ENCODE measurements around the gene ZNF608.
A peak's percentile ranks its signal among the peaks of the same experiment; 100 is the strongest.

ZNF608 gene

DNA sequence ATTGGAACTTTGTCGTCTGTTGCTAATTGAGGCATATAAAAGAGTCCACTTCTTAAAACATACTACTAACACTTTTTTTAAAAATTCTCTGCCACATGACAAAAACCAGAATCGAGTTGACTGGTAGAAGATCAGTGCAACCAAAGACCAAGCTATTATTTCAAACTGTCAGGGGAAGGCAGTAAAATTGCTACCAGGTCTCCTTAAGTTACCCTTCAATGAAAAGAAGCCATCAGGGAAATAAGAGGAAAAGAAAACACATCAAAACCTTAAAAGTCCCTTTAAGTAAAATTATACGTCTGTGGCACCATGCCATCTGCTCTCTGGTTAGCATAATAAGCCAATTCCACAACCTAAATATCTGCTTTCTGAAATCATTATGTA lies 9.6 kb downstream of the ZNF608 start:
- no peak for DNase-seq (ENCODE audit: low spot score)

DNA sequence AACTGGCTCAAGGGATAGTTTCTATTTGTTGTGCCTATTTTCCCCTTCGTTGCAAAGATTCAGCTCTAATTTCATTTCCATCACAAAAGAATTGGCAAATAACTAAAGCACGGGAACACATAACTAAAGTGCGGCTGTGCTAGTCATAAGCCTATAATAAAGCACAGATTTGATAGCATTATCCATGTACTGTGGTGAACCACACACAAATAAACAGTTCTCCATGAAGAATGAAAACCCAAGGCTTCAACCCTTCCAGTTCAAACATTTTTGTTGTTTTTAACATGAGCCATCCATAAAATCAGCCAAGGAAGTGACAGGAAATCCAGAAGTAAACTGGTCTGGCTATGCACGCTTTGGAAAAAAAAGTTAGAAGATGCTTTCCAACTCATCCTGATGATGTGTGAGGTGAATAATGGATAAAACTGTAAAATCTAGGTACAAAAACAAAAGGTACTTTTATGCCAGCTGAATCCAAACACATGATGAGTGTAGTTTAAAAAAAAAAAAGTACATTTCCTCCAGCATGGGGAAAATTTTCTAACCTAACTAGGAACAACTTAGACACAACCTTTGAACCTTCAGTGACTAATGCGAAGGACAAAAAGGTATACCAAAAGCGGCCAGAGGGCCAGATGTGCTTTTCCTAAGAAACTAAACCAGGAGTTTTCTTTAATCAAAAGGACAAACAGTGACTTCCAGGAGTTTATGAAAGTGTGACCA lies 10.2 kb downstream of the ZNF608 start:
- no peak for DNase-seq (ENCODE audit: low spot score)

GRCh38 chr5:124735169-124735858 lies 11.1 kb downstream of the ZNF608 start:
- peak; percentile 84 for DNase-seq (ENCODE audit: low spot score)

GRCh38 chr5:124734574-124735168 lies 11.8 kb downstream of the ZNF608 start:
- DNase-seq (ENCODE audit: low spot score), result no peak

DNA sequence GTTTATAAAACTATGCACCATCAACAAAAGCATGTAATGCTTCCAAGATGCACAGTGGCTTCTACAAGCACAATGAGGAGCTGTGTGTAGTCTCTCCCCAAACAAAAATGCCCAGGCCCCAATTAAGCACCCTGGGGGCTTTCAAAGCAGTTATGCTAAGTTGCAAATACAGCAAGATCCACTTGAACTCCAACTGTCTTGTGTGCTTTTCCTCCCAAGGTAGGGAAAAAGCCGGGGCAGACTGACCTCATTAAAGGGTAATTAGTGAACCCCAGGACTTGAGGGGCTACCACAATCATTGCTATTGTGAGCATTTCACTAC lies 13.1 kb downstream of the ZNF608 start:
- DNase-seq (ENCODE audit: low spot score), result no peak

DNA sequence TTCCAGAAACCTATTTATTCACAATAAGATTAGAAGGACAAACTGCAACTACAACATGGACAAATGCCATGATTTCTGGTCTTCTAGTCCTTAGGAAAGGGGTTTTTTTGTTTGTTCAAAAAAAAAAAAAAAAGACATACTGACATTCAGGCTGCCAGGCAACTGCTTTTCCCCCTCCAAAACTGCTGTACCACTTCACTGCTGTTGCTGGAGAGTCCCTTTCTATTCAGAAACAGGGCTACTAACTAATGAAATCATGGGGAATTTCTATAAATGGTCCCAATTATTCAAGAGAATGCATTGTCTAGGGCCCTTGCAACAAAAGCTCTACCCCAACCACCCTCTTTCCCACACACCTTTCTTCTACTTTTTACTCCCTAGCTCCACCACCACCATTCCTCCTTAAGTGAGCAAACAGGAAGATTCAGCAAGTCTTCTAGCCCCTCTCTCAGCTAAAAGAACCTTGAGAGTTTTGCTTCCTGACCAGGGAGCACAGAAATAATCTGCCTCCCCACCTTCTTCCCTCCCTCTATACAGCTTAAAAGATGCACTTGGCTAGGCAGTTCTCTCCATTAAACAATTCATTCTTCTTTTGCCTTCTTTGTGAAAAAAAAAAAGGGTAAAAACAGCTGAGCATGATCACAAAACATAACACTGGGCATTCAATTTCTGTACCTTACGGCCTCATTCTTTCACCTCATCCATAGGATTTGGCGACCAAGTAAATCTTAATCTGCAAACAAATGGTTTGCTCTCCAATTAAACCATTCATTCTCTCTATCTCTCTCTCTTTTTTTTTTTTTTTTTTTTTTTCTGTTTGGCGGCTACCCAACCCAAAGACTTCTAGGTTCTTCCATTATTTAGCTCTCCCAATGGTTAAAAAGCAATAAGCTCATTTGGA lies 13.8 kb downstream of the ZNF608 start:
- no peak for DNase-seq (ENCODE audit: low spot score)

DNA sequence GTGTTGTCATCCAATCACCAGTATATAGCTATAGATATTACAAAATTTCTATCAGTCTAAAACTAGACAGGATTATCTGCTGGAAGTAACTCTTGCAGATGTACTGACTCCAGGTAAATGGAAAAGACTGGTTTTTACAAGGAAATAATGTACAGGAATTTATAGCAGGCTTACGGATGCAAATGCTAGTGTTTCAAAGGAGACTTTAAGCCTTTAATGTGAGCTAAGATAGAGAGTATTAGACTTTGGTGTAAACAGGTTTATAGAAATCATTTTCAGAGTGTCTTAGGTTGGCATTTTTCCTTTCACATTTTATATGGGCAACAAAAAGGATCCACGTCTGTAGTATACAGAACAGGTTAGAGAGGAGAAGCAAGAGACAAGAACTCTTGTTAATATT lies 16.1 kb downstream of the ZNF608 start:
- no peak for DNase-seq (ENCODE audit: low spot score)

- no peak for DNase-seq (ENCODE audit: low spot score)
These were observed 16.6 kb downstream of the ZNF608 start for GRCh38 chr5:124729720-124730359.

DNA sequence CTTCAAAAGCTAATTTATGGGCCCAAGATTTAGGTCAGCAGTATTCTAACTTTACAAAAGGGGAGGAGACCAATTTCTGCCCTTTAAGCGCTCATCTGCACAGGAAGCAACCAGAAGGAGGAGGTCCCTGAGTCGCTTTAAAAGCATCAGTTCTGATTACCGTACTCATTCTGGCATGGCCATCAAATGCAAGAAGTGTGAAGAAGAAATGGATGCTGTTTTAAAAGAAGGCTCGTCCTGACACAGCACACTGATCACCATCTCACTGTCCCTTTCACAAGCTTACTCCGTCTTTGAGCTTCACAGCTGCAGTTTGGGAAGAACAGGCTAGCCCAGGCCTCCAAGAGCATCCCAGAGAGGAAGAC lies 17.5 kb downstream of the ZNF608 start:
- no peak for DNase-seq (ENCODE audit: low spot score)

DNA sequence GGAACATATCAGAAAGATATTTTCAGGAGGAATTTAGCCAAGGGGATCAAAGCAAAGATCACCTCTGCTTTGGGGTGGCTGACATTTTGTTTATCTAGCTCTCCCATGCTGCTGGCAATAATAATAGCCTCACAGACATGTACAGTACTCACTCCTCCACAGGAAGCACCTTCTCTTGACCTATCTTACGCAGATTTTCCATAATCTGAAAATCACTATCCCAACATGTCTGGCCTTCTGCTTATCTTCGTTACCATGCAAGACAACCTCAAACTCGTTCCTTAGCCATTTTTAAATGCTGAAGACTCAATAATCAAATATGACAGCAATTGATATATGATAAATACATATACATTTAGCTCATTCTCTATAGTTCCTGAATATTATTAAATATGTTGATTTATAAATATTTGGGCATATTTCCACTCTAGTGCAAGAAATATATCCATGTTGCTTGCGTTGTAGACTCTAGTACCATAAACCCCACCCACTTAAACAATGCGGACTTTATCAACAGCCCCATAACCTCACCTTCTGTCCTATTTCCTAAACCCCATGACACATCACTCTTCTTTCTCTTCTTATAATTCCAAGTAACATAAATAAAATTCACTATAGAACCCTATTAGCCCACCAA lies 18.0 kb downstream of the ZNF608 start:
- no peak for DNase-seq (ENCODE audit: low spot score)

- DNase-seq (ENCODE audit: low spot score), result no peak
These were observed 19.6 kb downstream of the ZNF608 start for GRCh38 chr5:124726631-124727362.

DNA sequence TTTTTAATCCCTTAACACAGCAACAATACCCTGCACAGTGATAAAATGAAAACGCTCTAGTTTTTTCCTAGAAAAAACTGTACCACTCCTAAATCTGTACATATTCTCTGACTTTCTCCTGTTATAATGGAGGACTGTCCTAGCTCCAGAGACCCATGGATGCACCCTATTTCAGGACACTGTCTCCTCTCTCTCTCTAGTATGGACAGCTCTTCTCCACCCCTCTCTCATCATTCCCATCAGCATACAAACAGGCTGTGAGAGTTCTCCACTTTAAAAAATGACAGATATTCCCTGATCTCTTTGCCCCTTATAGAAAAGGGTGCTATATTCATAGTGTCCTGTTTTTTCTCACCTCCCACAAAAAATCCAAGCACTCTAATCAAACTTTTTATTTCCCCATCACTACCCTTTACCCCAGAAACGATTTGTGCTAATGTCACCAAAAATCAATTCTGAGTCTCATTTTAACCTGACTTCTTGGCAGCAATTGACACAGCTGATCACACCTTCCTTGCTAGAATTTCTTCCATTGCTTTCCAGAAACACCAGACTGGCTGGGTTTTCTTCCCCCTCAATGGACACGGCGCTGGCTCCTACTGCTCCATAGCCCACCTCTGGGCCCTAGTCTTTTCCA lies 20.7 kb downstream of the ZNF608 start:
- DNase-seq (ENCODE audit: low spot score), result no peak

GRCh38 chr5:124725040-124725434 lies 21.4 kb downstream of the ZNF608 start:
- no peak for DNase-seq (ENCODE audit: low spot score)

GRCh38 chr5:124724357-124725039 lies 21.9 kb downstream of the ZNF608 start:
- no peak for DNase-seq (ENCODE audit: low spot score)

DNA sequence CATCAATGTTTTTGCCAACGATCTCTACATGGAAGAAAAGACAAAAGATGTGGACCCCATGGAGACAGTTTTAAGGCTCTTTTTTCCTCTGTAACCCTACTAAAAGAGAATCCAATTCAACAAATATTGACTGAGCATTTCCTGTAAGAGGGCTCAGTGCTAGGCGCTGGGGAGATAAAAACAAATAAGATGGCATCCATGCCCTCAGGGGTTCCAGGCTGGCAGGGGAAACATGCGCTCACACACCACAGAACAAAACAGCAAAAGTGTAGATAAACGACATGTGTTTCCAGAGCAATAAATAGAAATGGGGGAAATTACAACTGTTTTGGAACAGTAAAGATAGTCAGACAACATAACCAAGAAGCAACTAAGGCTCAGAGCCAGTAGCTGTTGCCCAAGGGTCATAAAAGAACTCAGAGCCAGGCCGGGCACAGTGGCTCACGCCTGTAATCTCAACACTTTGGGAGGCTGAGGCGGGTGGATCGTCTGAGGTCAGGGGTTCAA lies 25.2 kb downstream of the ZNF608 start:
- DNase-seq (ENCODE audit: low spot score), result no peak

- DNase-seq (ENCODE audit: low spot score), result no peak
These were observed 25.8 kb downstream of the ZNF608 start for GRCh38 chr5:124720593-124720992.

DNA sequence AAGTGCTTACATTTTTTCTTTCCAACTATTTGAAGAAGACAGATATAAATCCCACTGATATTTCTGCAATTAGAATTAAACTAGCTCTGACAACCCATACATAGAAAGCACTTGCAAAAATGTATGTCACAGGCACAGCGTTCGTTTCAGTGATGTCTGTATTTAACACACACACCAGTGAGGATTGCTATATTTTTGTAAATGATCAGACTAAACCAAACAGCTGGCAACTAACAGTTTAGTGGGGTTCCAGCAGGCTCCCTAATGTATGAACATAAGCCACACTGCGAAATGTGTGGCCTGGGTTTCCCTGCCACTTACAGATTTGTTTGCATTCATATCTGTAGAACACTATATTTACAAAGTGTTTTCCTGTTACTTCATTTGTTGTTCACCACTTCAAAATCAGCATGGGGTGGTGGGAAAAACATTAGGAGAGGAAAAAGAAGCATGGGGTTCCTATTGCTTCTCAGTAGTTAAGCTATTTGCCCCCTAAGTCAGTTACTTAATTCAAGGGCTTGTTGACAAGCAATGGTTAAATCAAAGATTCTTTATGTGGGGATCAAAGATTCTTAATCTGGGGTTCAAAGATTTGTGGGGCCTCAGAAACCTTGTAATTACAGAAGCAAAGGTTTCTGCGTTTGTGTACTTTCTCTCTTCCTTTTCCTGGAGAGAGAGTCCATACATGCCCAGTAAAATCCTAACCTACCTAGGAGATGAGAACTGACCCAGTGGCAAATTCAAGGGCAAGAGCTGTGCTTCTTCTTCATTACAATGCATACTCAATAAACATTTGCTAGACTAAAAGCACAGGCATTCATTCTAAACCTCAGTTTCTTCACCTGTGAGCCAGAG lies 27.1 kb downstream of the ZNF608 start:
- no peak for DNase-seq (ENCODE audit: low spot score)

- DNase-seq (ENCODE audit: low spot score), result no peak
These were observed 28.1 kb downstream of the ZNF608 start for GRCh38 chr5:124718380-124718789.

- DNase-seq (ENCODE audit: low spot score), result no peak
These were observed 30.3 kb downstream of the ZNF608 start for GRCh38 chr5:124716169-124716568.

Measured in ecto neural progenitor cell (in vitro differentiated cells).